Activated B cell treated with CpG ODN at 0.5 μM for 24 hours (primary cell): Measurements from ENCODE around the gene CFD. TPM values are rescaled to one million over a fixed set of nuclear protein-coding genes. Genes with fewer than 3 reads are reported as not detected.

Experiments
- ATAC-seq: fragments of 200-7000 bp; cut with Tn5 transposase; one replicate; pipeline ENCODE4 v1.10.0; 2021; ENCODE audit warnings: low read depth, mild to moderate bottlenecking, moderate library complexity
- CTCF ChIA-PET: fragments of 350-600 bp; sonication (Branson Sonifier 250); formaldehyde crosslinking; loops from one replicate; lab custom pipeline; 2021; ENCODE audit warnings: antibody characterized with exemption; lab: Charles Lee
- POLR2A ChIA-PET: fragments of 350-600 bp; sonication (Branson Sonifier 250); formaldehyde crosslinking; loops from one replicate; lab custom pipeline; 2021; ENCODE audit warnings: antibody characterized with exemption; lab: Charles Lee
- DNase-seq: peaks from one replicate; pipeline ENCODE4 v3.0.0; 2022
- H3K27ac Mint-ChIP-seq: one replicate; pipeline ENCODE4 v1.8.0; 2020; ENCODE audit warnings: mixed read lengths
- H3K27me3 Mint-ChIP-seq: one replicate; pipeline ENCODE4 v1.8.0; 2021; ENCODE audit warnings: mixed read lengths
- H3K36me3 Mint-ChIP-seq: one replicate; pipeline ENCODE4 v1.8.0; 2021; ENCODE audit warnings: low read depth, mixed read lengths
- H3K4me1 Mint-ChIP-seq: one replicate; pipeline ENCODE4 v1.8.0; 2021; ENCODE audit warnings: mixed read lengths
- H3K4me3 Mint-ChIP-seq: one replicate; pipeline ENCODE4 v1.8.0; 2020; ENCODE audit warnings: mild to moderate bottlenecking, mixed read lengths
- H3K9me3 Mint-ChIP-seq: one replicate; pipeline ENCODE4 v1.8.0; 2020; ENCODE audit warnings: mixed read lengths
- intact Hi-C: fragments of 100-400 bp; cut with micrococcal nuclease; formaldehyde crosslinking; loops from one replicate; pipeline ENCODE4 v1.15.1; 2024
- total RNA-seq: library from RNA; stranded (reverse); gene quantifications from 2 replicates; pipeline ENCODE4 v1.2.3, GENCODE V29; 2022
- TF ChIP-seq, protein P1 (sequence below): fragments of 200-600 bp; IDR thresholded peaks from one replicate; pipeline ENCODE4 v1.8.0; 2022; ENCODE audit warnings: antibody characterized with exemption, mild to moderate bottlenecking

CFD gene
- total RNA-seq, 1 donor from 2014 or later: not detected

DNA sequence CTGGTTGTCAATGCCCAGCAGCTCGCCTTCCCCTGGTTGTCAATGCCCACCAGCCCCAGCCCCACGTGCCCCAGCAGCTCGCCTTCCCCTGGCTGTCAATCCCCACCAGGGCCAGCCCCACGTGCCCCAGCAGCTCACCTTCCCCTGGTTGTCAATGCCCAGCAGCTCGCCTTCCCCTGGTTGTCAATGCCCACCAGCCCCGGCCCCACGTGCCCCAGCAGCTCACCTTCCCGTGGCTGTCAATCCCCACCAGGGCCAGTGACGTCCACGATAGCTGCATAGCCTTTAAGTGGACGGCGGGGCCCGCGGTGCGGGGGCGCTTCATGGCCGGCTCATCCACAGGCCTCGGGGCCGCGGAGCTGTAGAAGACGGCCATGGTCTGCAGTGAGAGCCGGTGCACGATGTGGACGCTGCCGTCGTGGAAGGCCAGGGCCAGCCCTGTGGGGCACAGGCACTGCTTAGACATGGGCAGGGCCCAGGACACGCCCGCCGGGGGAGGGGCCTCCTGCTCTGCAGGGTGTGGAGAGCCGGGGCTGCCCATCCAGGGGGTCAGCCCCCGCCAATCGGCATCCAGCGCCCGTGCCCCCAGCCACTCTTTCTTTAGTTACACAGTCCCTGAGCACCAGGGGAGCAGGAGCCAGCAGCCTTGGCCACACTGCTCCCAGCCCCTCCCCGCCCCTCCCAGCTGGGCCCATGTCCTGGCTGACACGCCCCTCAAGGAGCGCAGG is 20.4 kb downstream of the CFD start:
- CTCF ChIA-PET: interaction anchor here (0.5 kb wide), 1 partner anchor 23 kb away, joined by 3 read pairs; no protein-coding TSS in a partner anchor
- TF ChIP-seq, protein P1, sequence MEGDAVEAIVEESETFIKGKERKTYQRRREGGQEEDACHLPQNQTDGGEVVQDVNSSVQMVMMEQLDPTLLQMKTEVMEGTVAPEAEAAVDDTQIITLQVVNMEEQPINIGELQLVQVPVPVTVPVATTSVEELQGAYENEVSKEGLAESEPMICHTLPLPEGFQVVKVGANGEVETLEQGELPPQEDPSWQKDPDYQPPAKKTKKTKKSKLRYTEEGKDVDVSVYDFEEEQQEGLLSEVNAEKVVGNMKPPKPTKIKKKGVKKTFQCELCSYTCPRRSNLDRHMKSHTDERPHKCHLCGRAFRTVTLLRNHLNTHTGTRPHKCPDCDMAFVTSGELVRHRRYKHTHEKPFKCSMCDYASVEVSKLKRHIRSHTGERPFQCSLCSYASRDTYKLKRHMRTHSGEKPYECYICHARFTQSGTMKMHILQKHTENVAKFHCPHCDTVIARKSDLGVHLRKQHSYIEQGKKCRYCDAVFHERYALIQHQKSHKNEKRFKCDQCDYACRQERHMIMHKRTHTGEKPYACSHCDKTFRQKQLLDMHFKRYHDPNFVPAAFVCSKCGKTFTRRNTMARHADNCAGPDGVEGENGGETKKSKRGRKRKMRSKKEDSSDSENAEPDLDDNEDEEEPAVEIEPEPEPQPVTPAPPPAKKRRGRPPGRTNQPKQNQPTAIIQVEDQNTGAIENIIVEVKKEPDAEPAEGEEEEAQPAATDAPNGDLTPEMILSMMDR: no peak

DNA sequence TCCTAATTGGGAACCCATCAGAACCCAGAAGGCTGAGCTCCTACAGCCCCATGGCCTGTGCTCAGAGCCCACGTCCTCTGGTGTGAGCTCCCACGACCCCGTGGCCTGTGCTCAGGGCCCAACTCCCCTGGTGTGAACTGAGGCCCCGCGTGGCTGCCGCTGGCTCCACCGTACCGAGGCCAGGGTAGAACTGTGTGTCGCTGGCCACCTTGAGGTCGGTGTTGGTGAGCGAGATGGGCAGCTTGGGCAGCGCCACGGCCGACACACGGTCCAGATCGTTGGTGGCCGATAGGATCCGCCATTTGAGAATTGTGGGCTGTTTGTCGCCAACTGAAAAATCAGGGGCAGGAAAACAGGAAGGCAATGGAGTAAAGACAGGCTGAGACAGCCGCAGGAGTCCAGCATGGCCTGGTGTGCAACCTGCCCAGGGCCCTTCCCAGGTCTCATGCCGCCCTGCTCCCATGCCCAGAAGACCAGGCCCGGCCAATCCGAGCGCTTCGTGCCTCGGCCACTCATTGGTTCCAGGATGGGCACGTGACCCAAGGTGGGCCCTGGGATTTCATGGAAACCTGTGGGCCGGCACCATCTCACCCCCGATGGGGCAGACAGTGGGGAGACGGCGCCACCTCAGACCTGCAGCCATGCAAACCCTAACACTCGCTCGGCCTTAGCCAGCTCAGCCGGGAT is 22.1 kb downstream of the CFD start:
- intact Hi-C loops: no loop called here
- Mint-ChIP-seq H3K27me3 (no peaks in the 10 kb centered on the region), H3K27ac (no peak overlapping the region), H3K36me3 (peaks cover 38% of the 10 kb centered on the region), H3K4me3 (no peak overlapping the region), H3K4me1 (no peaks in the 10 kb centered on the region), H3K9me3 (no peaks in the 10 kb centered on the region)
- ChIA-PET POLR2A (no interaction called here), CTCF (no interaction called here)
- TF ChIP-seq, protein P1: no peak
- ATAC-seq (no peak), DNase-seq (no peak)

More for the DNA sequence above, 20.4 kb downstream of the CFD start:
- Mint-ChIP-seq H3K36me3 (peaks cover 42% of the 10 kb centered on the region), H3K27ac (no peak overlapping the region), H3K4me3 (no peak overlapping the region), H3K9me3 (no peaks in the 10 kb centered on the region), H3K4me1 (no peaks in the 10 kb centered on the region), H3K27me3 (no peaks in the 10 kb centered on the region)
- intact Hi-C loops: no loop called here
- DNase-seq (no peak), ATAC-seq (no peak)
- POLR2A ChIA-PET: interaction anchor here (0.7 to 1.5 kb wide), 3 partner anchors 13 to 187 kb away, joined by 3 to 8 read pairs (median 3); partner anchors contain the start of genes ARHGAP45, MED16 and RNU6-9

DNA sequence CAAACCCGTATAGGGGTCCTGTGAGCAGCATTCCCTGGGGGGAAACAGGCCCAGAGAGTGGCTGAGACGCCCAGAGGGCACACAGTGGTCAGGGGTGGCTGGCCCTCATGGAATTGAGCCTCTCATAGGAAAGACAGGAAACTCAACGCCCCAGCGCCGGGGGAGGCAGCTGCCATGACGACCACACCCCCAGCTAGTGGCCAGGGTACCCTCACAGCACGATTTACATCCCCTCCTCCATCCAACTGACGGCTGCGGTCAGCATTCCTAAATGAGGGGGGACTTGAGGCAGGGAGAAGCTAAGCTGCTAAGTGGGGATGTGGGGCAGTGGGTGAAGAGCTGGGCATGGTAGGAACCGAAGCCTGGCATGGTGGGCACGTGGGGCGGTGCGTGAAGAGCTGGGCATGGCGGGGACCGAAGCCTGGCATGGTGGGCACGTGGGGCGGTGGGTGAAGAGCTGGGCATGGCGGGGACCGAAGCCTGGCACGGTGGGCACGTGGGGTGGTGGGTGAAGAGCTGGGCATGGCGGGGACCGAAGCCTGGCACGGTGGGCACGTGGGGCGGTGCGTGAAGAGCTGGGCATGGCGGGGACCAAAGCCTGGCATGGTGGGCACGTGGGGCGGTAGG is 23.5 kb downstream of the CFD start:
- no peaks in the 10 kb centered on the region for H3K4me1 Mint-ChIP-seq
- ATAC-seq: no peak
- no peak overlapping the region for H3K27ac Mint-ChIP-seq
- CTCF ChIA-PET: no interaction called here
- intact Hi-C loops: no loop called here
- POLR2A ChIA-PET: no interaction called here
- no peaks in the 10 kb centered on the region for H3K27me3 Mint-ChIP-seq
- peaks cover 46% of the 10 kb centered on the region for H3K36me3 Mint-ChIP-seq
- no peaks in the 10 kb centered on the region for H3K9me3 Mint-ChIP-seq
- no peak overlapping the region for H3K4me3 Mint-ChIP-seq
- no peak for DNase-seq
- TF ChIP-seq, protein P1: no peak

DNA sequence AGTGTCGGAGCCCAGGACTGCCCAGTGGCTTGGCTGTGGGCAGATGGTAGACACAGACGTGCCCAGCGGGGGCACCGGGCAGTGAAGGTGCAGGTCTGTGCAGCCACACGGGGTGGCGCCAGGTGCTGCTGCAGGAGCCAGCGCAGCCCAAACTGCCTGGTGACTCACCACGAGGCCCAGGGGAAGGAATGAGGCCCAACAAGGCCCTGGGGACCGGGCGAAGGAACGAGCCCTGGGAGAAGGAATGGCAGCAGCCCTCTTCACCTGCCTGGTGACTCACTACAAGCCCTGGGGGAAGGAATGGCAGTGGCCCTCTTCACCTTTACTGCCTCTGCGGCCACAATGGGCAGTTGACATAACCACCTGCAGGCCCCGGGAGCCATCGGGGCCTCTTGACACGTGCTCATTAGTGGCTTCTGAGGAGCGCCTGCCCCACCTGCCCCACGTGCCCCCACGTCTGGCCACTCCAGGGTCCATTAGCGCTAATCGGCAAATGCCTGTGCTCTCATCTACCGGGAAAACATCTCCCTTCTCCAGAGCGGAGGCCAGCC is 24.3 kb downstream of the CFD start:
- Mint-ChIP-seq H3K9me3 (no peaks in the 10 kb centered on the region), H3K4me1 (no peaks in the 10 kb centered on the region), H3K27ac (no peak overlapping the region), H3K4me3 (no peak overlapping the region), H3K36me3 (peaks cover 47% of the 10 kb centered on the region), H3K27me3 (no peaks in the 10 kb centered on the region)
- no peak for DNase-seq
- POLR2A ChIA-PET: no interaction called here
- no peak for ATAC-seq
- intact Hi-C loops: no loop called here
- CTCF ChIA-PET: no interaction called here
- TF ChIP-seq, protein P1: no peak
